OCI-M1 (cell line): ENCODE results near the gene MGLL.

Experiments
- DNase-seq: peaks from one replicate; lab custom pipeline; 2025; lab: John Stamatoyannopoulos, UW

Gene MGLL

GRCh38 chr3:127822041-127822681 is at the start of gene MGLL:
MGLL (minus strand) TSS chr3:127822515; CDS start chr3:127822318, 197 bp downstream.
- DNase-seq = no peak

- no peak for DNase-seq
These were observed 47.8 kb upstream of the MGLL start for GRCh38 chr3:127870156-127870555.

DNA sequence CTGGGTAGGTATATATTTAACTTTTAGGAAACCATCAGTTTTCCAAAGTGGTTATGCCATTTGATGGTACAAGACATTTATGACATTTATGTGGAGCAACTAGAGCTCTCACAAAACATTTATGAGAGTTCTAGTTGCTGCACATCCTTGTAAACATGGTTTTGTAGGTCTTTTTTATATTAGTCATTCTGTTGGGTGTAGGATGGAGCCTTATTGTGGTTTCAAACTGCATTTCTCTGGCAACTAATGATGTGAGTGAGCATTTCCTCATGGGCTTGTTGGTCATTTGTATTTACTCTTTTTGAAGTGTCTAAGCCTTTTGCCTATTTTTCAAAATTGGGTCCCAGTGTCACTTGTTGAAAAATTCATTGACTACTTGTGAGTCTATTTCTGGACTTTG is 45.7 kb upstream of the MGLL start:
- DNase-seq = no peak

DNA sequence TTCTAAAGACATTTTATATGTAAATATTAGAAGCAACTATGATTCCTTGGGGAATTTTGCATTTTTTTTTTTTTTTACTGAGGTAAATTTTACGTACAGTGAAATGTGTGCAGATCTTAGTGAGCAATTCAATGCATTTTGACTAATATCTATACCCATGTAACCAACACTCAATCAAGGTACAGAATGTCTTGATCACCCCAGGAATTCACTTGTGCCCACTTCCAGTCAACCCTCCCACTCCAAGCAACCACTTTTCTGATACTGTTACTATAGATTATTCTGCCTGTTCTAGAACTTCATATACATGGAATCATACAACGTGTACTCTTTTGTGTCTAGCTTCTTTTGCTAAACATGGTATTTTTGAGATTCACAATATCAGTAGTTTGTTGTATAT is 45.1 kb upstream of the MGLL start:
- no peak for DNase-seq

DNA sequence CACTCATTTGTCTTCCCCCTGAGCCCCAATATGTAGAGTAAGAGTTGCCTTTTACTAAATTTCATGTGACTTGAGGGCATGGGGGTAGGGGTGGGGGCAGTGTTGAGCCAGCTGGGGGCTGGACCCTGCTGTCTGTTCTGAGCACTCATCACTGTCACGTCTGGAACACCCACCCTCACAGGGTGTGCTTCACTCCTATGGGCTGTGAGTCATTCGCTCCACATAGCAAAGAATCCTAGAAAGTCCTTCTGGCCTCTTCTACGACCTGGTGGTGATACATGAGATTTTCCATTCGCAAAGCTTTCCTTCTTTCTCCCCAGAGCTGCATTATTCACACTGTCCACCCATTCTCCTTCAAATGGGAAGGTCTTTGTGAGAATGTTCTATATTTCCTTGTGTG is 43.6 kb upstream of the MGLL start:
- no peak for DNase-seq

GRCh38 chr3:127860211-127860696 is 37.9 kb upstream of the MGLL start:
- peak; percentile 43 for DNase-seq

DNA sequence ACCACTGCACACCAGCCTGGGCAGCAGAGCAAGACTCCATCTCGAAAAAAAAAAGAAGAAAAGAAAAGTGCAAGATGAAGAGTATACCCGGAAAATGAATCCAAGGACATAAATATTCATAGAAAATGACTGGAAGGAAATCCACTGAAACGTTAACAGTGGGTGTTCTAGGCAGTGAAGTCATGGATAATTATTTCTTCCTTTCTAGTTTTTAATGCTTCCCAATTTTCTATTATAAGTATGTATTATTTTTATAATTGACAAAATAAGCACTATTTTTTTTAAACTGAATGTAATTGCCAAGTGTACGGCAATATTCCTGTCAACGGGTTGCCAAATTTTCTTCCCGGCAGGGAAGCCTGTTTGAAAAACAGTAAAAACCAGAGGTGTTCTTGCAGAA is 37.4 kb upstream of the MGLL start:
- DNase-seq = no peak

- DNase-seq = no peak
These were observed 36.6 kb upstream of the MGLL start for GRCh38 chr3:127858937-127859336.

DNA sequence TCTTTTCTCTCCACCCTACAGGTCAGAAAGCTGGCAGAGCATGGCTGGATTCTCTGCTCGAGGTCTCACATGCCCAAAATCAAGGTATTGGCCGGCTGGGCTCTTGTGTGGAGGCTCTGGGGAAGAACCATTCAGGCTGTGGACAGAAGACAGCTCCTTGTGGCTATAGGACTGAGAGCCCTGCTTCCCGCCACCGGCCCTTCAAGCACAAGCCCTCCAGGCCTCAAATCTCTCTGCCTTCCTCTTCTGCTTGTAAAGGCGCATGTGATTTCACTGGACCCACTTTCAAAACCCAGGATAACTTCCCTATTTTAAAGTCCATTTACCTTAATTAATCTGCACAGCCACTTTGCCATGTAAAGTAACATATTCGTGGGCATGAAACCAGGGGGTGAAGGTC is 36.2 kb upstream of the MGLL start:
- no peak for DNase-seq

DNA sequence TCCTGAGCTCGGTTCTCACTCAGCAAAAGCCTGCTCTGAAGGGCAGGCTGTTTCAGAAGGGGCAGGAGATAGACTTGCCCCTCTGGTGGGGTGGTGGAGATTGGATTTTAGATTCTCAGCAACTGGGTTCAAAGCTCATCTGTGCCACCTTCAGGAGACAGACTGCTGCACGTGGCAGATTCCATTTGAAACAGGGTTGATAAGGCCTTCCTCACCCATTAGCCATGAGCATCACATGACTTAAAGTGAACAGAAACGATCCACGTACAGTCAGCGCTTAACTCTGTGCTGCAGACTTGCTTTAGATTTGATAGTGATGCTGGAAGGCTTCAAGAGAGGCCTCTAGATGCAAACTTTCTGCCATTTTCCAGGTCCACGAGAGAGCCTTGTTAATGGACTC is 35.0 kb upstream of the MGLL start:
- DNase-seq = no peak

- no peak for DNase-seq
These were observed 34.5 kb upstream of the MGLL start for GRCh38 chr3:127856801-127857200.

GRCh38 chr3:127855246-127855645 is 32.9 kb upstream of the MGLL start:
- DNase-seq = no peak

DNA sequence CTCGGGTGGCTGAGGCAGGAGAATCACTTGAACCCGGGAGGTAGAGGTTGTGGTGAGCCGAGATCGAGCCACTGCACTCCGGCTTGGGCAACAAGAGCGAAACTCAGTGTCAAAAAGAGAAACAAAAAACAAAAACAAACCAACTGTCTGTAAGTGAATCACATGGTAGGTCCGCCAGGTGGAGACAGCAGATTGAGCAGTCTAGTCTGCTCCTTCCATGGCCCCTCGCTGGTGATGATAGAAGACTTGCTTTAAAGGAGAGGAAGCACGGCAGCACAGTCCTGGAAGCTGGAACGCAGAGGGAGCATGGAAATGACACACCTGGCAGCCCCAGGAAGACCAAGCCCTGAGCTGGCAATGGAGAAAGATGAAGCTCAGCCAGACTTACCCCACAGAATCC is 31.4 kb upstream of the MGLL start:
- peak; percentile 88 for DNase-seq

GRCh38 chr3:127851899-127852298 is 29.6 kb upstream of the MGLL start:
- no peak for DNase-seq

GRCh38 chr3:127849368-127849767 is 27.1 kb upstream of the MGLL start:
- DNase-seq = no peak

DNA sequence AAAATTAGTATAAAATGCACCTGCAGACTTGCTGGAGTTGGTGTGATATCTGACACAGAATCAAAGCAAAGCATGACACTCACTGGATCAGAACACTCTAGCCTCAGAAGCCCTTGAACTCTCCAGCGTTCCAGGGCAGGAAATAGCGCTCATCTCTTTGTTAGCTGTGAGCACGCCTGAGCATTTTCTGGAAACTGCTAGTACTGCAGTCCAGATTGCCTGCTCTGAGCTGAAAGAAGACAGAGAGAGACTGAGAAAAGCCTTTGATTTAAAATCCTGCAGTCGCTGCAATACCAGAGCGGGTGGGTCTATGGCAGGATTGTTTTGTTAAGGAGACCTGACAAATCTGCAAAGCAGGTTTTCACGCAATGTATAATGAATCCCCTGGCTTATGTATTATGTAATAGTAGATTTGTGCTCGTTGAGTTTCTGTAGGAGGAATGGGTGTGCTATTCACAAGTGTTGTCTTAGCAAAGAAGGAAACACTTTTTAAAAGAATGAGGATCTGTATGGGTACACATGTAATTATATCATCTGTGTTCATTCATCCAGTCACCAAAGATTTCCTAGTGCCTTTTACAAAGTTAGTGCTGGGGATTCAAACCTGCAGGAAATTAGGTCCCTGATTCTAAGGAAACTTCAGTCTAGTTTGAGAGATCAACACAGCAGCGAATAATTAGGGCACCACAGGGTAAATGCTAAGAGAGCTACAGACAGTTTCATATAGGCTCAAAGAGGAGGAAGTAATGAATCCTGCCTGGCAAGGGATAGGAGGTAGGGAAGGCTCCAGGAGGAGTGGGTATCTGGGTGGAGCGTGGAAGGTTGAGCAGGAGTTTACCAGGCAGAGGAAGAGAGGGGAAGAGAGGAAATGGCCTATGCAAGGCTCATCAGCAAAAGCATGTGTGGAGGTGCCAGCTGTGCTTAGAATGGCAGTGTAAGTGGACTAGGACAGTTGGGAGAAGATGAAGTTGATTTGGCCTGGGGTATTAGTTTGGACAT is 26.1 kb upstream of the MGLL start:
- no peak for DNase-seq

DNA sequence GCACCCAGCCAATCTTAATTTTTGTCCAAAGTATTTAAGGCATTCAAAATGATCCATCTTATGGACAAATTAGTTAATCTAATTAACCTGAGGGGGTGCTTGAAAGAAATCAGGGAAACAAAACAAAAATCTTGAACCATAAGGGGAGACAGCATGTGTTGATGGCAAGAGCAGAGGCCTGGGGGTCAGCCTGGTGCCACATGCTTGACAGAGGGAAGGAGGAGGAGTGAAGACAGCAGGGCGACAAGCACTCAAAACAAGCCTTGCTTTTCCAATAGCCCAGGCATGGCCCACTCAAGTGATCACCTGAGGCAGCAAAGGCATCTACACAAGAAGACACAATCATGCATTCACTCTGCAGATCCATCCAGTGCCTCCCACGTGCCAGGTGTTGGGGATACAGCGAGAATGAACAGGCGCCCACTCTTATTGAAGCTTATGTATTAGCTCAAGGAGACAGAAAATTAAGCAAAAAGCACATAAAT is 25.0 kb upstream of the MGLL start:
- DNase-seq = no peak

- no peak for DNase-seq
These were observed 24.3 kb upstream of the MGLL start for GRCh38 chr3:127846576-127846975.

- no peak for DNase-seq
These were observed 22.1 kb upstream of the MGLL start for GRCh38 chr3:127844326-127844942.

GRCh38 chr3:127840671-127841070 is 18.4 kb upstream of the MGLL start:
- DNase-seq = no peak

DNA sequence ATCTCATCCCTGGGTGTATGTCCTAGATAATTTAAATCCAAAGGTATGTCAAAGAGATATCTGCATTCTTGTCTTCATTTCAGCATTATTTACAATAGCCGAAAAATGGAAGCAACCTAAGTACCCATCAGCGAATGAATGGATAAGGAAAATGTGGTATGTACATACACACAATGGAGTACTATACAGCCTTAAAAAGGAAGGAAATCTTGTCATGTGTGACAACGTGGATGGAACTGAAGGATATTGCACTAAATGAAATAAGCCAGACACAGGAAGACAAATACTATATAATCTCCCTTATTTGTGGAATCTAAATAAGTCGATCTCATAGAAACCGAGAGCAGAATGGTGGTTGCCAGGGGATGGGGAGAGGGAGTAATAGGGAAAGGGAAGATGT is 16.8 kb upstream of the MGLL start:
- no peak for DNase-seq
